ENCODE results near the gene EMP3.
"Not testable (repeated sequence)": the region's sequence is repeated elsewhere in the genome, so short reads cannot be mapped to it uniquely, and the experiment has no call there.

The EMP3 gene

DNA sequence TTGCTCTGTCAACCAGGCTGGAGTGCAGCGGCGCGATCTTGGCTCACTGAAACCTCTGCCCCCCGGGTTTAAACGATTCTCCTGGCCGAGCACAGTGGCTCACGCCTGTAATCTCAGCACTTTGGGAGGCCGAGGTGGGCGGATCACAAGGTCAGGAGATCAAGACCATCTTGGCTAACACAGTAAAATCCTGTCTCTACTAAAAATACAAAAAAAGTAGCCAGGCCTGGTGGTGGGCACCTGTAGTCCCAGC, 7.7 kb upstream of the EMP3 start:
- not testable (repeated sequence) for DNase-seq (ENCODE audit: low read depth in 2 of 2)

DNA sequence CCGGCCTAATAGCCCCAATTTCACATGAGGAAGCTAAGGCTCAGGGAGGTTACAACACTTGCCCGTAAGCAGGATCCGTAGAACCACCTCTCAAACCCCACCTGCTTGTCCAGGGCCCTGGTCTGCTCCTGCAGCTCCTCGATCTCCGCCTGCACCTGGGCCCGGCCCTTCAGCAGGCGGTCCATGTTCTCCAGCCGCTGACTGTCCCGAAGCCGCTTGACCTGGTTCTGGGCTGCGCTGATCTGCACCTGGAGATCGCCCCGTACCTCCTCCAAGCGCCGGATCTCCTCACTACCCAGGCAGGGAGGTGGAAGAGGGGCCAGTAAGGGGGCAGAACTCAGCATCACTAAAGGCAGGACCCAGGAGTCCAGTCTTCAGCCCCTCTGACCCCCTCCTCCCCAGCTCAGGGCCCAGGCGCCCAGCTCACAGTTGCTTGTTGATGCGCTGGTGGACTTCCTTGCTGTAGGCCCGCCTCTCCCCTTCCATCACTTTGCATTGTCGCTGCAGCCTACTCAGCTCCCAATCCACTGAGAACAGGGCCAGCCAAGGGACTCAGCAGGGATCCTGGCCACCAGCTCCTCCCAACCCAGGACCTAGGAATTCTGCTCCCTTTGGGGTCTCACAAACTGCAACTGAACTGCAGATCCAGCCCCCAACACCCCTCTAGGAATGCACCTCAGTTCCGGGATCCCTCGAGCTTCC, 6.9 kb upstream of the EMP3 start:
- no peak for DNase-seq (ENCODE audit: low read depth in 2 of 2)

DNA sequence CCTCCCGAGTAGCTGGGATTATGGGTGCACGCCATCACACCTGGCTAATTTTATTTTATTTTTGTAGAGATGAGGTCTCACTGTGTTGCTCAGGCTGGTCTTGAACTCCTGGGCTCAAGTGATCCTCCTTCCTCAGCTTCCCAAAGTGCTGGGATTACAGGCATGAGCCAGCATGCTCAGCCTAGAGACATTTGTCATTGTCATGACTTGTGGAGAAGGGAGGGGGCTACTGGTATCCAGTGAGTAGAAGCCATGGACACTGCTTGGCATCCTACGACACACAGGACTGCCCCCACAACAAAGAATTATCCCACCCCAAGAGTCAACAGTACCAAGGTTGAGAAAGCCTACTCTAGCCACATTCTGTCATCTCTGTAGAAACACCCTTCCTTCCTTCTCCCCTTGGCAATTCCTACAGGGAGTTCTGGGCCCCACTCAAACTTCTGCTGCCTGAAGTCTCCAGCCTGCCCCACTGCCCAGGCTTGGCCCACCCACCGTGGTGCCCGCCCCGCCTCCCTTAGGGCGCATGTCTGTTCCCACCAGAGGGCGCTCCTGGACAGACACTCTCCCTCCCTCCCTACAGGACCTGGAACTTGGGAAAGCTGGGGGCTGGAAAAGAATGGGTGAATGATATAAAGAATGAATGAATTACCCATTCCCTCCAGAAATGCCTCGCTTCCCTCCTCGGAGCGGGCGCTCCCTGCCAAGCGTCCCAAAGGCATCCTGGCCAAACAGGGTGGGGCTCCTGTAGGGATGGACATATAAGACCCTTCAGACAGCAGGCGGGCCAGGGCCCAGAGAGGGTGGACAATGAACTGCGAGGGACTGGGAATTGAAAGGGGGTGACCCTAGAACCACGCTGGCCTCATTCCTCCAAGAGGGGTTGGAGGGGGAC, 5.5 kb upstream of the EMP3 start:
- DNase-seq (ENCODE audit: low read depth in 2 of 2) = peak; percentile 56 to 57

DNA sequence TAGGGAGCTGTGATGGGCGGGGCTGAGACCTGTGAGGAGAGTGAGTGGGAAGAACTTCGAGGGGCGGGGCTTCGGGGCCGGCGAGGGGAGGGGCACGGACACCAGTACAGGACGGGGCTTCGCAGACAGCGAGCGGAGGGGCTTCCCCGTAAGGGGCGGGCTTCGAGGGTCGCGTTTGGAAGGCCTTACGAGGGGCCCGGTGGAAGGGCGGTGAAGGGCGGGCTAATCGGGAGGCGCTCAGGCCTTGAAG, 4.1 kb upstream of the EMP3 start:
- peak; percentile 93 to 95 for DNase-seq (ENCODE audit: low read depth in 2 of 2)

DNA sequence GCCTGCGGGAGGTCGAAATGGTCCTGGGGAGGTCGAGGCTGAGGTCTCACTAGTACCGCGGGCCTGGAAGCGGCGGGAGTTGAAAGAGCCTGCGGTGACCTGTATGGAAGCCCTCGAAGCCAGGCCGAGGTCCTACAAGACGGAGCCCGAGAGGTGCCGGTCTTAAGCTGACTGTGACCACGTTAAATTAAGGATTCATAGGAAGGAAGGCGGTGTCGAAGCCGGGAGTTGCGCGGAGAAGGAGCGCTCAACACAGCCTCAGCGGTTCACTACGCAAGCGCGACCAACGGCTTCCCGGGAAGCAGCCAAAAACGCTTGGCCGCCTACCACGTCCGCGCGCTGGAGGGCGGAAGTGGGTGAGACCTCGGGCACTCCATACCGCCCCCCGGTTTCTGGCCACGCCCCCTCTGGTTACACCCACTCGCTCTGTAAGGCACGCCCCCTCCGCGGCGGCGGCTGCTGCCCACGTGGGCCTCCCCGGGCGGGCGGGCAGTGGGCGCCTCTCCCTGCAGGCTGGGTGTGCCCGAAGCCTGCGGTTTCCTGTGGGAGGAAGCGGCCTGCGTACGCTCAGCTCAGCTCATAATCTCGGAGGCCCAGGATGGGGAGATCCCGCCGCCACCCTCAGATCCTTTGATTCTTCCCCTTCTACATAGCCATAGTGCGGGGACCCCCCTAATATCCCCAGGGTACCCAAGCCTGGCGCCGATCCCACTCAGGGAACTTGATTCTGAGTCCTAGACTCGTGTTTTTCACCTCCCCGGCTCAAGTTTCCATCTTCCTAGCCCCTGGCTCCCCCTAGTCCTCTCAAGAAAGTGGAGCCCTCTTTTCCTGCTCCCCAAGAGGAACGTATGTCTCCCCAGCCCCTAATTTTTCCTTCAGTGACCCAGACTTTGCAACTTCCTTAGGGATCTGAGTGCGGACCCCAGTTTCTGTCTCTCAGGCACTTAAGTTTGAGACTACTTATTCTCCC, 3.4 kb upstream of the EMP3 start:
- peak; percentile 98 for DNase-seq (ENCODE audit: low read depth in 2 of 2)

DNA sequence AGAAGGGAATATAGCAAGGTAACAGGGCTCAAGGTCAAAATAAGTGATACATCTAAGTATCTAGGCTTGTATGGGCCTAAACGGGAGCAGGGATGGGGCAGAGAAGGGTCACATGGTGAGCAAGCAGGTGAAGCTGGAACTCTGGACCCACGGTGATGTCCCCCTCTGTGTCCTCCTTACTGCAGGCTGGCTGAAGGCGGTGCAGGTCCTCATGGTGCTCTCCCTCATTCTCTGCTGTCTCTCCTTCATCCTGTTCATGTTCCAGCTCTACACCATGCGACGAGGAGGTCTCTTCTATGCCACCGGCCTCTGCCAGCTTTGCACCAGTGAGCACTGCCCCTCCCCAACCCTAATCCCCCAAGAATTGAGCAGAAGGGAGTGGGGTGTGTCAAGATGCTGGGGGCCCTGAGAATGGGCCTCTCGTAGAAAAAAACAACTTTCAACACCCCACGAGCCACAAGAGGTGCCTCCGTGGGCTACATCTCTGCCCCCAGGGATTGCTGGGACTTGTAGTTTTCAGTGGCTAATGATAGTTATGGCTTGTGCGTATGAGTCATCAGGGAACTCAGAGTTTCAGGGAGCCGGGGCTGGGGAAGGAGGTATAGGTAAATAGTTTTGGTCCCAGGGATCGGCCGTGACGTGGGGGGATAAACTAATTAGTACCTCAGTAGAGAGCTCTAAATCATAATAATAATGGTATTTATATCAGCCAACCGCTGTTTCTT, 4.0 kb downstream of the EMP3 start:
- DNase-seq (ENCODE audit: low read depth in 2 of 2) = no peak

DNA sequence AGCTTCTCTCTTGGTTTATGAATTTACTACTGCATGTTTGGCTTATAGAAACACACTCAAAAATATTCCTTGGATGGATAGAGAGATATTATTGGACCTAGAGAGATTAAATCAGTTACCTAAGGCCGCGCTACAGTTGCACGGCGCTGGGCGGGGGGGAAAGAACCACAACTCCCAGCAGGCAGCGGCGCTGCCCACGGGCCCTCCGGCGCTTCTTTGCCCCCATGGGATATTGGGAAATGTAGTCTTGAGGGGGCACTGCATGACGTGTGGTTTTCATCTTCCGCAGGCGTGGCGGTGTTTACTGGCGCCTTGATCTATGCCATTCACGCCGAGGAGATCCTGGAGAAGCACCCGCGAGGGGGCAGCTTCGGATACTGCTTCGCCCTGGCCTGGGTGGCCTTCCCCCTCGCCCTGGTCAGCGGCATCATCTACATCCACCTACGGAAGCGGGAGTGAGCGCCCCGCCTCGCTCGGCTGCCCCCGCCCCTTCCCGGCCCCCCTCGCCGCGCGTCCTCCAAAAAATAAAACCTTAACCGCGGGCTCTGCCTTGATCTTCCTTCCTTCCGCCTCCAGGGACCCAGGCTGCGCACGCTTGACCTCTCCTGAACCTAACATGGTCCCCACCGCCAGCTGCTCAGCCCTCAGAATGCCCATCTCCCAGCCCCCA, 4.8 kb downstream of the EMP3 start:
- DNase-seq (ENCODE audit: low read depth in 2 of 2) = peak; percentile 75 to 81

DNA sequence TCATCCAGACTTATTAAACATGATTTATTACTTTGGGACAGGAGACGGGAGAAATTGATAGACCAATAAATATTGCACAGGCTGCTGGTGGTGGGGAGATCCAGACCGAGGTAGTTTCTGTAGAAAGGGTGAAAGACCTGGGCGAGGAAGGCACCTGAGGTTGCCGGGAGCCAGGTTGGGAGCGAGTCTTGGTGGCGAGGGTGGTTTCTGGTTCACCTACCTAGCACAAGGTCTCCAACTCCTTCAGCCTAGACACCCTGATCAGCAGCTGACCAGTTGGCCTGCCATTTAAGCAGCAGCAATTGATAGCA, 7.0 kb downstream of the EMP3 start:
- no peak for DNase-seq (ENCODE audit: low read depth in 2 of 2)

DNA sequence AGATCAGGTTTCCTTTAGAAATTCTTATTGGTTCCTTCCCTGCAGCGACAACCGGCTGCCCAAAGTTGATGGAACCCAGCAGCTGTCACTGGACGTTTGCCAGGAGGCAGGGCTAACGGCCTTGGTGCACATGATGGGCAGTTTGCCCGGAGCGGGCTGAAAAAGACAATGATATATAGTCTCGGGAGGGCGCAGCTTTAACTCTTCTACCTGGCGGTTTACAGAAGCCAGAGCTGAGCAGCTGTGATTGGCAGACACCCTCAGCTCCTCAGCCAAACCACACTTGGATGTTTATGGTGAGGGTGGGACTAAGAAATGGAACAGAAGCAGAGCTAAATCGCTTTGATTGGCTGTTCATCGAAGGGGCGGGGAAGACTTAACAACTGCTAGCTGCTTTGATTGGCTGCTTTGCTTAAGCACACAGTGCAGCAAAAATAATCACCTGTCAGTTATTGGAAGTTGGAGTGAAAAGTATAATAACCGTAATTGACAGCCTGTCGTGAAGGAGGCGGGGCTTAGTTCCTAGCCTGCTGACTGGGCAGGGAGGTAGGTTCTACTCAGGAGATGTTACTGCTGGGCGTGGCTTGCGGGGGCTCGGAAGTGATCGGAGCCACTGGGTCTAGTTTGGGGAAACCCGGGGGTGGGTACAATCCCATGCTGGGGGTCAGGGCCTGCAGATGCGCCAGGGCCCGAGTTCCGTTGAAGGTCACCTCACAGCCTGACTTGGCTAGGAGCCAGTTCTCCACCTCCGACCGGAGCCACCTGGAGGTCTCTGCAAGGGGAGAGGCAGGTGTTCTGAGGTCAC, 7.5 kb downstream of the EMP3 start:
- DNase-seq (ENCODE audit: low read depth in 2 of 2) = peak; percentile 76 to 86

DNA sequence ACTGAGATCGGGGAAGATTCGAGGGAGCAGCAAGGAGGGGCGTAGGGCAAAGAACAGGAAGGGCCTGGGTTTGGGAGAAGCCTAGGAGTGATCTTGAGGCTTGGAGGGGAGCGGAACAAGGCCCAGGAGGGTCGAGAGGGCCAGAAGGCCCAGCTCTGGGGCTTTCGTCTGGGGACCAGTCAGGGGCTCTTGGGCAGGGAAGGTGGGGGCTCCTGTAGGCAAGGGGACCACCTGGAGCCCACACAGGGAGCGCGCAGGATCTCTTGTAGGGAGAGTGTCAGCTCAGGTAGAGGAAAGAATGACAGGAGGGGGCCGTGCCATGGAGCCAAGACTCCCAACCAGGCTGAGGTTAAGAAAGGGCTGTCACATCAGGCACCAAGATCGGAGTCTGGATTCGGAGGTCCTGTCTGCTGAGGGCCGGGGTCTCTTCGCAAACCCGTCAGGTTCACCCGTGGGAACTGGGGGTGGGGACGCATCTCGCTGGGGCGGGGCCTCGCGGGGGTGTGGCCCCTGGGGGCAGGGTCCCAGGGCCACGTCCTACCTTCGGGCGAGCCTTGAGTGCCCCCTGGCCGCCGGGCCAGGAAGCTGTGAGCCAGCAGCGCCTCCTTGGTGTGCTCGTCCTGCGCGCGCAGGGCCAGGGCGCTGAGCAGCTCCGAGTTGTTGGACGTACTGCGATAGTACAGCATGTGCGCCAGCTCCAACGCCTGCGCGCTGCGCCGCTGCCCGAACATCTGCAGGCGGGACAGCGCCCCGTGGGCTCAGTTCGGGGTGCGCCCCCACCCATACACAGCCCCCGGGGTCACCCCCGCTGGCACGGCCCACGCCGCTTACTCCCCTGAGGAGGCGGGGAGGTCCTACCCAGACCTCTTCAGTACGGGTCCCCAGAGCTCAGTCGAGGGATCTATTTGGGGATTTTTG, 8.4 kb downstream of the EMP3 start:
- DNase-seq (ENCODE audit: low read depth in 2 of 2) = peak; percentile 88 to 93

DNA sequence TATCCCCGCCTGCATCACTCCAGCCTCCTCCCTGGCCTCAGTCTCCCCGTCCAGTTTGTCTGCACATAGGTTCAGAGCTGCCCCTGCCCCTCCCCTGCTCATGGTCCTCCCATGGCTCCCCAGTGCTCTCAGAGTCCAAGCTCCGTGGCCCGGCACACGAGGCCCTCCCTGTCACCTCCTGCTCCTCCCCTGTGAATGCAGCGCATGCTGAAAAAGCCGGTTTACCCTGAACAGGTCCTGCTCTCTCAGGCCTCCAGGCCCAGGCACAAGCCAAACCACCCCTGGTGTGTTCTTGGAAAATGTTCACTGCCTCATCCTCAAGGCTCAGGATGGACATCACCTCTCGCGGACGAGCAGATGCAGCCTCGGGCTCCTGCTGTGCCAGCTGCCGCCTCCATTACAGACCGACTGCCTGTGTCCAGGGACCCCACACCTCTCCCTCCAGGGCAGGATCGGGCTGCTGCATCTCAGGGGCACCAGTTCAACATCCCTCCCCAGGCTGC, 13.0 kb downstream of the EMP3 start:
- no peak for DNase-seq (ENCODE audit: low read depth in 2 of 2)

DNA sequence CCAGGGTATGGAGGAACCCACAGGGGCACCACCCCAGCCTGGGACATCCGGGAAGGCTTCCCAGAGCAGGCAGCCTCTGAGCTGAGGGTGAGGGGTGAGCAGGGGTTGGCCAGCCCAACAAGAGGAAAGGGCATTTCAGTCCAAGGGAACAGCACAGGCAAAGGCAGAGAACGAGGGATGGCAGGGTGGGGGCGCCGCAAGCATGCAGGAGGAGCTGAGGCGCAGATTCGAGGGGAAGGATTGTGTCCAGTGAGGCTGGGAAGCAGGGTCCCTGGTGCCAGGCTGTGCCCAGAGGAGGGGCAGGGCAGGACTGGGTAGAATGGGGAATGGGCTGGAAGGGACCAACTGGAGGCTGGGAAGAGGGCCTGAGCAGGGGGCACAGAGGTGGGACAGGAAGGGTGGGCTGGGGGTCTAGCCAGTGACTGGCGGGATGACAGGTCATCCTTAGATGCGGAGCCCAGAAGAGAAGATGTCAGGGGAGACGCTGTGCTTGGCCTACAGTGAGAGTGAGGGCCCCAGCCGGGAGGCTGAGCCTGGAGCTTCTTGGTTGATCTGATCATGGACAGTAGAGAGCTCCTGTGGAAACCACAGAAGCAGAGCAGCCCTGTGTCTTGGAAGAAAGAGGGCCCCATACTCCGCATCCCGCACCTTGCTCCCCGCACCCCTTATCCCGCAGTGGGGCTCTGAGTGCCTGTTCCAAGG, 13.6 kb downstream of the EMP3 start:
- DNase-seq (ENCODE audit: low read depth in 2 of 2) = no peak

DNA sequence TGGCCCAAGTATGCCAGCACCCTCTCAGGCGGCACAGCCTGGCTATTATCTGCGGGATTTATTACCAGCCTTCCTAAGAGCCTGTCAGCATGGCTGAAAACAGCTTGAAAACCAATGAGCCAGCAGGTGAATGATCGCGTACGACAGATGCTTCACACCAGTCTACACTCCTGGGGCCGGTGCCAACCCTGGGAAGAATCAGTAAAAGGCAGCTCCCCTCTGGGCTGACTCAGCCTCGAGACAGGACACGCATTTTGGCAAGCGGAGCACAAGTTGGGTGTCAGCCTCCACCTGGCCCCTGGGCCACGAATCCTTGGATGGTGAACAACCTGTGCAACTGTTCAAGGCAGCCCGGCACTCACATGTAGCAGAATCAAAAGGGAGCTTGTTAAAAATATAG, 15.6 kb downstream of the EMP3 start:
- DNase-seq (ENCODE audit: low read depth in 2 of 2) = no peak

DNA sequence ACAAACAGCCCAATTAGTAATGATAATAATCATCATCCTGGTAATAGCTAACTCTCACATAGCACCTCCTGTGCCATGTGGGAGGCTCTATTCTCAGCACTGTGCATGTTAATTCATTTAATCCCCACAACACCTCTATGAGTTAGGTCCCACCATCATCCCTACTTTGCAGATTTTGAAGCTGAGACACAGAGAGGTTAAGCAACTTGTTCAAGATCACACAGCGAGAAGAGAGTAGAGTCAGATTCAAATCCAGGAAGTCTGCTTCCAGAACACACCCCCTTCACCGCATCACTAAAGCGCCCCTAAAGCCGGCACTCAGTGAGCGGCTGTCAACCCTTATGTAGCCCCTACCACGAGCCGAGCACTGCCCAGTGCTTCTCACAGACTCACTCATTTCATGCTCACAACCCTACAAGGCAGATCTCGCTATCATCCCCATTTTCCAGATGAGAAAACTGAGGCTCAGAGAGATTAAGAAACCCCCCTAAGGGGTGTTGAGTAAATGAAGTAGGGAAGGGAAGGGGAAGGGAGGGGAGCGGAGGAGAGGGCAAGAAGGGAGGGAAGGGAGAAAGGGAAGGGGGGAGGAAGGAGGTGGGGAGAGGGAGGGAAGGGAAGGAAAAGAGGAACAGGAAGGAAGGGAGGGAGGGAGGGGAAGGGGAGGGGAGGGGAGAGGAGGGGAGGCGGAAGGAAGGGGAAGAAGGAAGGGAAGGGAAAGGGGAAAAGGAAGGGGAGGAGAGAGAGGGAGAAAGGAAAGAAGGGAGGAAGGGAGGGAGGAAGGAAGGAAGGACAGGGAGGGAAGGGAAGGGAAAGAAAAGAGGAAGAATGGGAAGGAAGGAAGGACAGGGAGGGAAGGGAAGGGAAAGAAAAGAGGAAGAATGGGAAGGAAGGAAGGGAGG, 16.4 kb downstream of the EMP3 start:
- DNase-seq (ENCODE audit: low read depth in 2 of 2) = no peak

DNA sequence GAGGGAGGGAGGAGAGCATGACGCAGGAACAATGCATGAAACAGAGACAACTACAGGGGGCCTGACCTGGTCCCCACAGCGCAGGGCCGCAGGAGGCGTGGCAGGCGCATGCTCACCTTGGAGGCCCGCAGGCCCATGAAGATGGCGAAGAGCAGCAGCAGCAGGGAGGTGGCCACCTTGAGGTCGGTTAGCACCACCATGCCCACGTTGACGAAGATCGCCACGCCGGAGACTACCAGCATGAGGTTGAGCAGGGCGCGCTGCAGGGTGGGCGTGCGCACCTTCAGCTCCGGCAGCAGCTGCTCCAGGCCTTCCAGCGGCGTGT, 17.0 kb downstream of the EMP3 start:
- DNase-seq (ENCODE audit: low read depth in 2 of 2) = no peak

DNA sequence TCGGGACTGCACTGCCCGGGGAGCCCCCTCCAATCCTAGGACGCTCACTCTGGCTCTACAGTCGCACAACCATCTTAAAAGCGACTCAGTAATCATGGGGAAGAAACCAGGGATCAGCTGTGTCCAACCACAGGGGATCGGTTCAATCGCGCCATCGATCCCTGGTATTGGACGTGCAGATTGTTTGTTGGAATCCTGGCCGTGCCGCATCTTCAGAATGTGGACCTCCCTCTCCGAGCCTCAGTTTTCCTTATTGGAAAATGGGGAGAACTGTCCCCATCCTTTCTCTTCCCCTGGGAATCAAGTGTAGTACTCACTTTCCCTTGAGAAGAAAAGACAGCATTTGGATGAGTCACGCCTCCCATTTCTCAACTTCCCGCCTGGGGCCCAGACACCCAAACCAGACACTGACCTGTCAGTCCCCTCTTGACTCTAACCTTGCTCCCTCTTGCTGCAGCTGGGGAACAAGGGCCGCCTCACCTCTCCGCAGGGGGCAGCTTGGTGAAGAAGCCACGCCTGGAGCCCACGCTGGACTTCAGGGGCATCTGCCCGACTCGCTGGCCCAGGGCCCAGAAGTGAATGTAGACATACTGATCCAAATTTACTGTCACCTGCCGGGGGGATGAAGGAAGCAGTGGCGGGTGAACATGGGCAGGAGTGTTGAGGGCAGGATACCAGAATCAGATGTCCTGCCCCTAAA, 17.6 kb downstream of the EMP3 start:
- no peak for DNase-seq (ENCODE audit: low read depth in 2 of 2)

DNA sequence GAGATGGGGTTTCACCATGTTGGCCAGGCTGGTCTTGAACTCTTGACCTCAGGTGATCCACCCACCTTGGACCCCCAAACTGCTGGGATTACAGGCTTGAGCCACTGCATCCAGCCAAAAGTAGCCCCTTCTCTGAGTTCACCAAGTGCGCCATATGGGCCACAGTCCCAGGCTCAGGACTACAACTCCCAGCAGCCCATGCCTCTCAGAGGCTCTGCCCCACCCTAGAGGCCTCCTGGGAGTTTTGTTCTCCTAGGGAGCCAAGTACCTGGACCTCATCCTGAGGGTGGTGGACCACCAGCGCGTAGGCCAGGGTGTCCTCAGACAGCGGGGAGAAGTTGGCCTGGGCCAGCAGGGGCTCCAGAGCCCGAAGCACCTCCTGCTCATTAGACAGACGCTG, 19.5 kb downstream of the EMP3 start:
- no peak for DNase-seq (ENCODE audit: low read depth in 2 of 2)
